GM18499 (cell line): ENCODE measurements around the gene NADK2.

Experiments
- ATAC-seq: cut with Tn5 transposase; IDR thresholded peaks from one replicate; pipeline ENCODE4 v1.9.1; 2021; ENCODE audit warnings: moderate number of reproducible peaks; ENCODE audit not compliant: insufficient read depth, unreplicated experiment

Gene NADK2

DNA sequence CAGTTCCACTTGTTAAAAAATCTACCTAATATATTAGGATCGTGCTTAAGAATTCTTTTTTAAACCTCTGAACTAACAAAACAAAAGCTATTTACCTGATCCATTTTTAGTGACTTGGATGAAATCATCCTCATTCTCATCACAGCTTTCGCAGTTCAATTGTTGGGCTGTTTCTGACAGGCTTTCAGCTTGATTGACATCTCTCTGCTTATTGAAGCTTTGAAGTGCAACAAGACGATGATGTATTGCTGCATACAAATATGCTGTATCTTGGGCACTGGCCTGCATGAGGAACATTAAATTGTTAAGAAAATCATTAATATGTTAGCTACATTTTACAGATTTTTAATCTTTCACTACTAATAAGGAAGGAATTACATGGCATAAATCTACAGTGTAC lies 9.5 kb upstream of the NADK2 start:
- ATAC-seq: no peak

DNA sequence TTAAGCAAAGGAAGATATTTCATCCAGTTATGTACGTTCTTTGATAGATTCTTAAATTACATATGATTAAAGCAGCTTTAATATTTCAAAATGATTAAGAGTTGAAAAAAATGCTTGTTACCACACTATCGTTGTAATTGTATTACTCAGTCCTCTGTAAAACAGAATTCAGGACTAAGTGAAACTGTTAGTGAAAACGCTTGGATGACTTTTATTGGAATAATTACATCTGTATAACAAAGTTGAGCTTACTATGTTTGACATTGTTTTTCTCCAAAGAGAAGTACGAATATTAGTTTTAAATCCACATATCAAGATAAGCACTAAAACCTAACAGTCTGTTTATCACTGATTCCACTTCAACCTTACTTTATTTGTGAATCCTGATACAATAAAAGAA lies 8.7 kb upstream of the NADK2 start:
- ATAC-seq: no peak

GRCh38 chr5:36246036-36246800 lies 4.5 kb upstream of the NADK2 start:
- no peak for ATAC-seq

GRCh38 chr5:36244076-36244475 lies 2.4 kb upstream of the NADK2 start:
- no peak for ATAC-seq

GRCh38 chr5:36243653-36244052 lies 1.9 kb upstream of the NADK2 start:
- ATAC-seq: no peak

- no peak for ATAC-seq
Observed at GRCh38 chr5:36242534-36243485, 1.1 kb upstream of the NADK2 start.

- ATAC-seq: peak; percentile 6
Observed at GRCh38 chr5:36240779-36241630, 720 bp downstream of the NADK2 start.

DNA sequence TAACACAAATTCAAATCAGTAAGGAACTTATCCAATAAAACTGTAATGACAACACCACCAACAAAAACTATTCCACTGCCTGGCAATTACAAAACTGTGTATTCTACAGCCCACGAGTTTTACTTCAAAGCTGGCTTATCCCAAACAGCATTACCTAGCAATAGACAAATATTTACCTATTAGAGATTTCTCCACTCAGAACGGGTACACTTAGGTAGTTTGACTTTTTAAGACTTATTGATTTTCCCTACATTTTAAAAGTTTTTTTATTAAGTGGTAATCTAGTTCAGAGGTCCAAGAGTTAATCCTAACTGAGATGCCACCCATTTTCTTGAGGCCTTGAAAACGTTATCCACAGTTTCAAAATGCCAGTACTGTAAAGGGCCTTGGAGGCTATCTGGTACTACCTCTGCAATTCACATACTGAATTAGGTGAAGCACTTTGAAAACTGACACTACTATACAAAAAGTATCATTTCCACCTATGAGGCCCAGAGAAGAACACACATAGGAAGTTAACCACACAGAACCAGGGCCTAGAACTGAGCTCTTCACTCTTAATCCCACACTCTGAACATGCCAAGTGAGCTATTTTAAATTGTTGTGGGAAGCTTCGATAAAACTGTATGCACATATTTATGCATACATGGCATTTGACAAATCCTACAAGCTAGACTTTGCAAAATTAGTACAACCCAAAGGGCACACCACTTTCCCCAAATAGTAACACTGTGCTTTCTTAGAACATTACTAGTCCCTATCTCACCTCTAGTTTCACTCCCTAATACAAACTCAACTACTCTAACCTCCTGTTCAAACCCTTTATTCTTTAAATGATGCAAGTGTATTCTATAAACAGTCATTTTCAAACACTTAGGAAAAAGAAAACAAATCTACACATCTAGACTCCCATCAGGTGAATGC lies 2.1 kb downstream of the NADK2 start:
- no peak for ATAC-seq

GRCh38 chr5:36238502-36239295 lies 3.0 kb downstream of the NADK2 start:
- ATAC-seq: no peak

GRCh38 chr5:36237751-36238150 lies 4.0 kb downstream of the NADK2 start:
- ATAC-seq: no peak

GRCh38 chr5:36236801-36237200 lies 4.9 kb downstream of the NADK2 start:
- ATAC-seq: no peak

- no peak for ATAC-seq
Observed at GRCh38 chr5:36232533-36232932, 9.2 kb downstream of the NADK2 start.

- ATAC-seq: no peak
Observed at GRCh38 chr5:36230151-36230790, 11.5 kb downstream of the NADK2 start.

DNA sequence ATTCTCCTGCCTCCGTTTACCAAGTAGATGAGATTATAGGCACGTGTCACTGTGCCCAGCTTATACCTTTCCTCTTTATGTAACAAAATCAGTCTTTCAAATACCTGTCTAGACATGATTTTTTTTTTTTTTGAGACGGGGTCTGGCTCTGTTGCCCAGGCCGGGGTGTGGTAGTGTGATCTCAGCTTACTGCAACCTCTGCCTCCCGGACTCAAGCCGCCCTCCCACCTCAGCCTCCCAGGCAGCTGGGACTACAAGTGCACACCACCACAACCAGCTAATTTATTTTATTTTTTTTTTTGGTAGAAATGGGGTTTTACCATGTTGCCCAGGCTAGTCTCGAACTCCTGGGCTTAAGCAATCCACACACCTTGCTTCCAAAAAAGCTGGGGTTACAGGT lies 13.2 kb downstream of the NADK2 start:
- no peak for ATAC-seq

- no peak for ATAC-seq
Observed at GRCh38 chr5:36227046-36227445, 14.7 kb downstream of the NADK2 start.

- no peak for ATAC-seq
Observed at GRCh38 chr5:36222620-36223019, 19.1 kb downstream of the NADK2 start.

DNA sequence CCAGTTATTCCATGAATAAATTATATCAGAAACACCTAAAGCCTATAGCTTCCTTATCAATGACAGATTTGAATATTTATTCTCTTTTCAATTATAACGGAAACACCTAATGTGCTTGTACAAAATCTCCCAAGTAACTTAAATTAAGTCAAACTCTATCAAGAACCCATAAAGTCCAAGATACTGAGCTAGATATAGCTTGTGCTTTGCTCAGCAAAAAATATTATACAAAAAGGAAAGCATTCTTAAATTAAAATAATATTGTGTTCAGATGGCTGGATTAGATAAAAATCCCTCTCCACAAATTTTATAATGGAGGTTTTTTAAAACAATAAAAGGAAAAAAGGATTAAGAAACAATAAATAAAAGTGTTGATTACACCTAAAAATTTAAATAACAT lies 23.7 kb downstream of the NADK2 start:
- no peak for ATAC-seq

GRCh38 chr5:36217567-36217966 lies 24.2 kb downstream of the NADK2 start:
- no peak for ATAC-seq
